IMR-90 (cell line): Measurements from ENCODE around the gene CDC45. TPM values are rescaled to one million over a fixed set of nuclear protein-coding genes. Genes with fewer than 3 reads are reported as not detected.

Source experiments
- ATAC-seq: fragments of 200-7000 bp; cut with Tn5 transposase; 2 replicates; pipeline ENCODE4 v1.9.1; 2020; ENCODE audit warnings: low read depth, mild to moderate bottlenecking, moderate library complexity
- BruUV-seq: library from RNA; stranded (reverse); fragments of 400-500 nt; replicated peaks from 2 replicates; lab custom pipeline; 2021; lab: Mats Ljungman, UMichigan
- CTCF ChIA-PET: fragments of 300-600 bp; formaldehyde crosslinking; extraction: SDS; loops from one replicate; lab custom pipeline; 2021; ENCODE audit warnings: antibody characterized with exemption; lab: Yijun Ruan, JAX
- POLR2A ChIA-PET: fragments of 300-600 bp; sonication (Branson Sonifier 250); formaldehyde crosslinking; loops from one replicate; lab custom pipeline; 2022; ENCODE audit warnings: antibody characterized with exemption; ENCODE audit not compliant: unreplicated experiment; lab: Charles Lee
- DNase-seq: peaks from one replicate; pipeline ENCODE4 v3.0.0; 2013
- H2AFZ ChIP-seq: replicated peaks from 2 replicates; pipeline ENCODE3; 2013; ENCODE audit warnings: low read length, mild to moderate bottlenecking; ENCODE audit not compliant: poor library complexity
- H2AK5ac ChIP-seq: 2 replicates; pipeline ENCODE4 v1.6.1; 2013; ENCODE audit warnings: low read depth, low read length, inconsistent platforms
- H2AK9ac ChIP-seq: replicated peaks from 2 replicates; pipeline ENCODE3; 2013; ENCODE audit warnings: mild to moderate bottlenecking, low read depth, low read length, moderate library complexity; ENCODE audit not compliant: poor library complexity
- H2BK120ac ChIP-seq: 2 replicates; pipeline ENCODE4 v1.6.1; 2013; ENCODE audit warnings: low read depth, low read length, inconsistent platforms
- H2BK15ac ChIP-seq: 3 replicates; pipeline ENCODE4 v1.6.1; 2013; ENCODE audit warnings: low read depth, low read length, inconsistent platforms
- H2BK20ac ChIP-seq: 2 replicates; pipeline ENCODE4 v1.6.1; 2013; ENCODE audit warnings: low read depth, mild to moderate bottlenecking, inconsistent platforms, low read length, moderate library complexity
- H2BK5ac ChIP-seq: 2 replicates; pipeline ENCODE4 v1.6.1; 2013; ENCODE audit warnings: mild to moderate bottlenecking, low read depth, low read length, inconsistent platforms; ENCODE audit not compliant: poor library complexity, severe bottlenecking
- H3K14ac ChIP-seq: replicated peaks from 2 replicates; pipeline ENCODE4 v1.6.1; 2013; ENCODE audit warnings: low read depth, low read length, inconsistent platforms
- H3K18ac ChIP-seq: 2 replicates; pipeline ENCODE4 v1.6.1; 2013; ENCODE audit warnings: low read depth, low read length, control low read depth
- H3K23ac ChIP-seq: 2 replicates; pipeline ENCODE4 v1.6.1; 2013; ENCODE audit warnings: low read depth, low read length, inconsistent platforms
- H3K27ac ChIP-seq: 2 replicates; pipeline ENCODE4 v1.5.1; 2013; ENCODE audit warnings: mild to moderate bottlenecking, control low read depth, low read length; ENCODE audit not compliant: insufficient read depth
- H3K27me3 ChIP-seq: 2 replicates; pipeline ENCODE4 v1.6.1; 2013; ENCODE audit warnings: low read length; ENCODE audit not compliant: control insufficient read depth, insufficient read depth
- H3K36me3 ChIP-seq: 2 replicates; pipeline ENCODE4 v1.6.1; 2013; ENCODE audit warnings: low read length, mixed read lengths; ENCODE audit not compliant: control insufficient read depth, insufficient read depth
- H3K4ac ChIP-seq: 2 replicates; pipeline ENCODE4 v1.6.1; 2013; ENCODE audit warnings: low read depth, low read length, inconsistent platforms
- H3K4me1 ChIP-seq: 2 replicates; pipeline ENCODE4 v1.6.1; 2013; ENCODE audit warnings: low read length, mixed read lengths; ENCODE audit not compliant: control insufficient read depth, insufficient read depth
- H3K4me2 ChIP-seq: 2 replicates; pipeline ENCODE4 v1.6.1; 2013; ENCODE audit warnings: low read depth, mild to moderate bottlenecking, control low read depth, low read length, moderate library complexity
- H3K4me3 ChIP-seq: 2 replicates; pipeline ENCODE4 v1.5.1; 2013; ENCODE audit warnings: low read depth, mild to moderate bottlenecking, control low read depth, low read length, moderate library complexity; ENCODE audit not compliant: insufficient read depth
- H3K56ac ChIP-seq: 2 replicates; pipeline ENCODE4 v1.6.1; 2013; ENCODE audit warnings: low read length, inconsistent platforms; ENCODE audit not compliant: insufficient read depth; ENCODE audit errors: extremely low read depth
- H3K79me1 ChIP-seq, 2 experiments: 2 replicates each; pipeline ENCODE4 v1.6.1; 2013; ENCODE audit warnings: low read length in 2 of 2, inconsistent platforms in 1 of 2, low read depth in 1 of 2
- H3K9ac ChIP-seq: 2 replicates; pipeline ENCODE4 v1.6.1; 2013; ENCODE audit warnings: low read depth, low read length, control low read depth
- H3K9me1 ChIP-seq: 2 replicates; pipeline ENCODE4 v1.6.1; 2013; ENCODE audit warnings: low read length, inconsistent platforms; ENCODE audit not compliant: insufficient read depth
- H3K9me3 ChIP-seq: 2 replicates; pipeline ENCODE4 v1.6.1; 2013; ENCODE audit warnings: low read length; ENCODE audit not compliant: control insufficient read depth, insufficient read depth
- H4K20me1 ChIP-seq: 2 replicates; pipeline ENCODE4 v1.6.1; 2013; ENCODE audit warnings: low read length, inconsistent platforms; ENCODE audit not compliant: insufficient read depth
- H4K5ac ChIP-seq: 2 replicates; pipeline ENCODE4 v1.6.1; 2013; ENCODE audit warnings: mild to moderate bottlenecking, low read depth, low read length, control low read depth
- H4K8ac ChIP-seq, 2 experiments: 2 replicates each; pipeline ENCODE4 v1.6.1; 2013; ENCODE audit warnings: low read depth in 2 of 2, low read length in 2 of 2, control low read depth in 1 of 2, inconsistent platforms in 1 of 2
- H4K91ac ChIP-seq: 2 replicates; pipeline ENCODE4 v1.6.1; 2013; ENCODE audit warnings: low read depth, low read length, inconsistent platforms; ENCODE audit not compliant: insufficient read depth
- CEBPB ChIP-seq: IDR thresholded peaks from 2 replicates; pipeline ENCODE4 v1.6.1; 2012; ENCODE audit warnings: low read depth, low read length, improper control_type of control experiment
- CHD1 ChIP-seq: IDR thresholded peaks from 2 replicates; pipeline ENCODE4 v1.6.1; 2012; ENCODE audit warnings: low read depth, low read length, improper control_type of control experiment
- ELK1 ChIP-seq: fragments of 150-350 bp; IDR thresholded peaks from 2 replicates; pipeline ENCODE4 v1.6.1; 2016; ENCODE audit warnings: low read depth, mild to moderate bottlenecking, low read length, moderate library complexity, borderline replicate concordance
- FOS ChIP-seq: fragments of 150-350 bp; IDR thresholded peaks from 2 replicates; pipeline ENCODE4 v1.6.1; 2016; ENCODE audit warnings: low read depth, low read length
- MAFK ChIP-seq: IDR thresholded peaks from 2 replicates; pipeline ENCODE4 v1.6.1; 2012; ENCODE audit warnings: low read depth, low read length, improper control_type of control experiment
- MAZ ChIP-seq: IDR thresholded peaks from 2 replicates; pipeline ENCODE4 v1.6.1; 2012; ENCODE audit warnings: low read depth, mild to moderate bottlenecking, low read length, improper control_type of control experiment, moderate library complexity, borderline replicate concordance
- MXI1 ChIP-seq: IDR thresholded peaks from 2 replicates; pipeline ENCODE4 v1.6.1; 2012; ENCODE audit warnings: low read depth, mild to moderate bottlenecking, low read length, moderate library complexity, borderline replicate concordance
- NFE2L2 ChIP-seq: fragments of 150-350 bp; IDR thresholded peaks from 2 replicates; pipeline ENCODE4 v1.6.1; 2016; ENCODE audit warnings: low read depth, mild to moderate bottlenecking, low read length
- POLR2A ChIP-seq: IDR thresholded peaks from 2 replicates; pipeline ENCODE4 v1.6.1; 2012; ENCODE audit warnings: mild to moderate bottlenecking, low read depth, low read length
- RAD21 ChIP-seq: IDR thresholded peaks from 2 replicates; pipeline ENCODE4 v1.6.1; 2012; ENCODE audit warnings: low read length, improper control_type of control experiment
- RCOR1 ChIP-seq: IDR thresholded peaks from 2 replicates; pipeline ENCODE4 v1.6.1; 2012; ENCODE audit warnings: mild to moderate bottlenecking, low read length, improper control_type of control experiment; ENCODE audit not compliant: insufficient replicate concordance
- RFX5 ChIP-seq: IDR thresholded peaks from 2 replicates; pipeline ENCODE4 v1.8.0; 2012; ENCODE audit warnings: low read depth, mild to moderate bottlenecking, low read length, moderate library complexity
- SMC3 ChIP-seq: fragments of 150-350 bp; IDR thresholded peaks from 2 replicates; pipeline ENCODE4 v1.6.1; 2016; ENCODE audit warnings: low read depth, mild to moderate bottlenecking, antibody characterized with exemption, low read length, moderate library complexity
- USF2 ChIP-seq: fragments of 150-350 bp; IDR thresholded peaks from 2 replicates; pipeline ENCODE4 v1.6.1; 2017; ENCODE audit warnings: mild to moderate bottlenecking, antibody characterized with exemption, low read length, low read depth
- WGBS, 2 experiments: methylation state at CpG; one replicate each; pipeline versions ENCODE4 v1.1.5 to v1.1.7; 2013; ENCODE audit warnings: missing lambda C conversion rate in 2 of 2; ENCODE audit not compliant: insufficient read length in 1 of 2; ENCODE audit errors: extremely low coverage in 2 of 2; 5-methylcytosine and 5-hydroxymethylcytosine counted together
- dilution Hi-C: fragments of 300-500 bp; cut with HindIII; formaldehyde crosslinking; loops from one replicate; pipeline ENCODE4 v1.14.3; 2018; ENCODE audit warnings: low sequenced_read_pairs; ENCODE audit not compliant: unreplicated experiment
- in situ Hi-C: fragments of 300-500 bp; cut with MboI; formaldehyde crosslinking; loops from 3 replicates; pipeline ENCODE4 v1.14.3; 2019; ENCODE audit warnings: low sequenced_read_pairs, inconsistent platforms, mixed read lengths
- intact Hi-C: fragments of 100-400 bp; cut with micrococcal nuclease; formaldehyde crosslinking; loops from 2 replicates; pipeline ENCODE4 v1.10.0; 2022
- polyA plus RNA-seq, 3 experiments: library from polyadenylated mRNA; depleted of rRNA; stranded (reverse); fragments of >200 nt; gene quantifications; 2 replicates each; pipeline ENCODE4 v1.2.3, GENCODE V29; 2012; ENCODE audit warnings: low replicate concordance in 1 of 3
- total RNA-seq: library from RNA; depleted of rRNA; stranded (reverse); fragments of >200 nt; gene quantifications from 2 replicates; pipeline ENCODE4 v1.2.3, GENCODE V29; 2012

The CDC45 gene
- total and polyA plus RNA-seq, 2 of the 4 experiments (the other 2 are of a cell fraction): 22.7 to 44.6 TPM

- Histone ChIP-seq H3K18ac (no peak overlapping the region), H4K5ac (no peak overlapping the region), H3K4me1 (peaks cover 12% of the 10 kb centered on the region), H3K9me1 (no peaks in the 10 kb centered on the region; the same call in none of the 2 replicates), H3K23ac (no peak overlapping the region), H2BK120ac (no peak overlapping the region), H2AK5ac (no peak overlapping the region), H2BK15ac (no peak overlapping the region), H3K9me3 (no peaks in the 10 kb centered on the region), H3K27me3 (peaks cover 8% of the 10 kb centered on the region), H3K56ac (no peak overlapping the region), H3K4ac (0 out of 2 replicates have a peak overlapping the region, but pooled peaks have one; percentile 6), H4K20me1 (no peaks in the 10 kb centered on the region), H2AFZ (peak overlapping the region; percentile 0), H3K14ac (no peak overlapping the region), H3K27ac (no peak overlapping the region), H2AK9ac (no peak overlapping the region), H2BK5ac (no peak overlapping the region), H4K91ac (no peak overlapping the region), H3K9ac (no peak overlapping the region), H3K4me2 (no peak overlapping the region), H3K36me3 (no peaks in the 10 kb centered on the region), H3K79me1 (no peaks in the 10 kb centered on the region), H2BK20ac (no peak overlapping the region), H3K4me3 (no peak overlapping the region), H4K8ac (no peak overlapping the region)
- DNase-seq: peak; percentile 95
- dilution Hi-C loops (no loop called here), in situ Hi-C loops (no loop called here), intact Hi-C loops (no loop called here)
- no TSS peak for BruUV-seq
- ChIA-PET POLR2A (interaction anchor here (0.7 kb wide), 1 partner anchor 143 kb away, joined by 6 read pairs; no protein-coding TSS in a partner anchor), CTCF (no interaction called here)
- WGBS, 2 experiments: 85% methylated on average over 2 of the region's 9 CpGs; no CpG with 5 or more reads in 1 of the 2 experiments
- peak; percentile 87 for ATAC-seq
- peak; percentile 58; the same call in 1 of the 2 replicates for TF ChIP-seq NFE2L2
- no peak for TF ChIP-seq CHD1
- TF ChIP-seq CEBPB: peak; percentile 88
- TF ChIP-seq POLR2A: no peak
- no peak for TF ChIP-seq MAZ
- no peak for TF ChIP-seq RAD21
- TF ChIP-seq FOS: 0 out of 2 replicates have a peak, but pooled peaks have one; percentile 36
- no peak for TF ChIP-seq SMC3
- TF ChIP-seq MXI1: no peak
- TF ChIP-seq ELK1: no peak
- TF ChIP-seq USF2: no peak
- TF ChIP-seq MAFK: no peak; the same call in 1 of the 2 replicates
- TF ChIP-seq RFX5: no peak
- no peak for TF ChIP-seq RCOR1
These were observed 88.9 kb downstream of the CDC45 start for GRCh38 chr22:19568337-19569275.
